IPS-18c (cell line): ENCODE results near the gene SYK.

Source experiments
- H3K4me3 ChIP-seq: 2 replicates; pipeline ENCODE4 v1.7.0; 2013; ENCODE audit warnings: low read depth, mild to moderate bottlenecking, low read length, moderate library complexity; ENCODE audit not compliant: insufficient read depth
- H3K9me3 ChIP-seq: one replicate; pipeline ENCODE4 v1.6.1; 2013; ENCODE audit warnings: mild to moderate bottlenecking, low read length, moderate library complexity; ENCODE audit not compliant: control insufficient read depth, insufficient read depth

The SYK gene

DNA sequence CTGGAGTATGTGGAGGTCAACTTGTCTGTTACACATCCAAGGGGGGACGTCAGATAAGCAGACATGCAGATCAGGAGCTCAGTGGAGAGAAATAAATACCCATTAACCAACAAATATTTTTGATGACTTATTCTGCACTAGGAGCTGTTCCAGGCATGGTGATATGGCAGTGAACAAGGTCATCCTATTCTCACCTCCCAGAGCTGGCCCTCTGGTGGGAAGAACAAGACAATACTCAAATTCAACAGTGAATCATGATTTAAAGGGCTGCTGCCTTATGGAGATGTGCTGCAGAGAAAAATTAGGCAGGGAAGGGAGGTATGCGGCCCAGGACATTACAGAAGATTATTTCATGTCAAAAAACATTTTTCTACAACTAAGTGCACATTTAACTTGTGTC is 36.5 kb downstream of the SYK start:
- H3K9me3 ChIP-seq = no peaks in the 10 kb centered on the region
- H3K4me3 ChIP-seq = no peak overlapping the region

DNA sequence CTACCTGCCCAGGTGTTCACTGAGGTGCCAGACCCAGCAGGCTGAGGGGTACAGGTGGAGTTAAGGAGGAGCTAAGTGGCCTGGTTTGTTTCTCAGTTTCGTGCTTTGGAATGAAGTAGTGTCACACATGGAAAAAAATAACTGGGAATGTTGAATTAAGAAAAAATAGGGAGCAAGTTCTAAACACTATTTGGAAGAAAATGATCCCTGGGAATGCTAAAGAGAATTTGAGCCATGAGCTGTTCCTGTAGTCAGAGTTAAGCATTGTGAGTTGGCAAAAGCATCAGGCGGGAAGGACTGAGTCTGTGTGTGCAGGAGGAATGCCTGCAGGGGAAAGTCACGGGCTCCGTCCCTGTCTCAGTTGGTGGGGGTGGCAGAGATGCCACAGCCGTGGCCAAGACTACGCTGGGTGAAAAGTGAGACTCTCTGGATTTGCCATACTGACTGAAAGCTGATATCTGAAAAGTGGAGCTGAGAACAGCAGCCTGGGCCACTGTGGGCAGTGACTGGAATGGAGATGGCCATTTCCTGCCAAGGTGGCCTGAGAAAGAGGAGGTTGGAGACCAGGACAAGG is 37.0 kb downstream of the SYK start:
- H3K4me3 ChIP-seq = no peak overlapping the region

DNA sequence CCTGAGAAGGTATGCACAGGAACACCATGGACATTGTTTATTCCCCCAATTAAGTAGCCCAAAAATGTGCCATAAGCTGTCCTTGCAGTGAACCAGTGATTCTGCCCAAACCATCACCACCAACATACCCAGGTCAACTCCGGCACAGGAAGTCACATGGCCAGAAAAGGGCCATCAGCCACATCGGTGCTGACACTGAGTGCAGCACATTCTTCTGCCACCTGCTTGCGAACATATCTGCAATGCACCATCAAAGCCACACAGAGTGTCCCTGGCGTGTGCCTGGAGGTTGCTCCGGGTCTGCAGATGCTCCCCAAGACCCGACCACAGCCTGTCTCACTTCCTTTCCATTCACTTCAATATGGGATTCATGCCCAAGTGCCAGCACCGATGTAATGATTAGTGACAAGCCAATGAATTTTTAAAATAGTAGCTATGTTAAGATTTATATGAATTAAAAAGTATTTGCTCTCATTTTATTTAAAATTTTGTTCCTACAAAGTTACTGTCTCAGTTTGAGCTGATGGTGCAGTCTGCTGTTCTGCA is 37.6 kb downstream of the SYK start:
- no peak overlapping the region for H3K4me3 ChIP-seq
- H3K9me3 ChIP-seq = no peaks in the 10 kb centered on the region

More for the DNA sequence above, 37.0 kb downstream of the SYK start:
- no peaks in the 10 kb centered on the region for H3K9me3 ChIP-seq

DNA sequence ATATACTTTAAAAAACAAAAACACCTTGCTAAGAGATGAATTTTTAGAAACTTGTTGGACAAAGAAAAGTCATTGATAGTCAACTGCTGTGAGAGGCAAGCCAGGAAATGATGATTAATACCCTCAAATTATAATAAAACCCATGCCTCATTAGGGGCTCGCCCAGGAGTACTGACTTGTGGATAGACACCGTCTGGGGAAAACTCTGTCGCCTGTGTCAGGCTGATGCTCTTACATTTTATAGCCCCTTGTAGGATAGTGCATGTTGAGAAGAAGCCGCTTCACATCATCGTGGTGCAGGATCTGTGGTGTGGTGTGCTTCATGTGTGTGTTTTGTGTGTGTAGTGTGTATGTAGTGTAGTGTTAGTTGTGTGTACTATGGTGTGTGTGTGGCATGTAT is 39.1 kb downstream of the SYK start:
- H3K4me3 ChIP-seq = no peak overlapping the region
- no peaks in the 10 kb centered on the region for H3K9me3 ChIP-seq

DNA sequence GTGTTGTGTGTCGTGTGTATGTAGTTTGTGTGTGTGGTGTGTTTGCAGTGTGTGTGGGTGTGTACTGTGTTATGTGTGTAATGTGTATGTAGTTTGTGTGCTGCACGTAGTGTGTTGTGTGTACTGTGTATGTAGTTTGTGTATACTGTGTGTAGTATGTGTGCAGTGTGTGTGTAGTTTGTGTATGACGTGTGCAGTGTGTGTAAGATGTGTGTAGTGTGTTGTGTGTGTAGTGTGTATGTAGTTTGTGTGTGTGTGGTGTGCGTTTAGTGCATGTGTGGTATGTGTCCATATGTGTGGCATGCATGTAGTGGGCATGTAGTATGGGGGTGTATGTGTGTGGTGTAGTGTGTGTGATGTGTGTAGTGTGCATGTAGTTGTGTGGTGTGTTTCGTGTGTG is 39.6 kb downstream of the SYK start:
- Histone ChIP-seq H3K4me3 (no peak overlapping the region), H3K9me3 (no peaks in the 10 kb centered on the region)

DNA sequence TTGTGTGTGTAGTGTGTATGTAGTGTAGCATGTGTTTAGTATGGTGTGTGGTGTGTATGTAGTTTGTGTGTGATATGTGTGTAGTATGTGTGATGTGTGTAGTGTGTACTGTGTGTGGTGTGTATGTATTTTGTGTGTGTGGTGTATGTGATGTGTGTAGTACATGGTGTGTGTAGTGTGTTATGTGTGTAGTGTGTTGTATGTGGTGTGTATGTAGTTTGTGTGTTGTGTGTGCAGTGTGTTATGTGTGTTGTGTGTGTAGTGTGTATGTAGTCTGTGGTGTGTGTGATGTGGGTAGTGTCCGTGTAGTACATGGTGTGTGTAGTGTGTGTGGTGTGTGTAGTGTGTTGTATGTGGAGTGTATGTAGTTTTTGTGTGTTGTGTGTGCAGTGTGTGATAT is 40.0 kb downstream of the SYK start:
- no peaks in the 10 kb centered on the region for H3K9me3 ChIP-seq
- H3K4me3 ChIP-seq = no peak overlapping the region

DNA sequence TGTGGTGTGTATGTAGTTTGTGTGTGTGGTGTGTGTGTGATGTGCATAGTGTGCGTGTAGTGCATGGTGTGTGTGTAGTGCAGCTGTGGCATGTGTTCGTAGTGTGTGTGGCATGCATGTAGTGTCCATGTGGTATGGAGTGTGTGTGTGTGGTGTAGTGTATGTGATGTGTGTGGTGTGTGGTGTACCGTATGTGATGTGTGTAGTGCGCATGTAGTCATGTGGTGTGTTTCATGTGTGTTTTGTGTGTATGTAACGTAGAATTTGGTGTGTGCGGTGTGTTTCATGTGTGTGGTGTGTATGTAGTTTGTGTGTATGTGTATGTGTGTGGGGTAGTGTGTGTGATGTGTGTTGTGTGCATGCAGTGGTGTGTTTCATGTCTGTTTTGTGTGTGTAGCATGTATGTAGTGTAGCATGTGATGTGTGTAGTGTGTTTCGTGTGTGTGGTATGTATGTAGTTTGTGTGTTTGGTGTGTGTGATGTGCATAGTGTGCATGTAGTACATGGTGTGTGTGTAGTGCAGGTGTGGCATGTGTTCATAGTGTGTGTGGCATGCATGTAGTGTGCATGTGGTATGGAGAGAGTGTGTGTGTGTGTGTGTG is 40.7 kb downstream of the SYK start:
- no peaks in the 10 kb centered on the region for H3K9me3 ChIP-seq
- no peak overlapping the region for H3K4me3 ChIP-seq

DNA sequence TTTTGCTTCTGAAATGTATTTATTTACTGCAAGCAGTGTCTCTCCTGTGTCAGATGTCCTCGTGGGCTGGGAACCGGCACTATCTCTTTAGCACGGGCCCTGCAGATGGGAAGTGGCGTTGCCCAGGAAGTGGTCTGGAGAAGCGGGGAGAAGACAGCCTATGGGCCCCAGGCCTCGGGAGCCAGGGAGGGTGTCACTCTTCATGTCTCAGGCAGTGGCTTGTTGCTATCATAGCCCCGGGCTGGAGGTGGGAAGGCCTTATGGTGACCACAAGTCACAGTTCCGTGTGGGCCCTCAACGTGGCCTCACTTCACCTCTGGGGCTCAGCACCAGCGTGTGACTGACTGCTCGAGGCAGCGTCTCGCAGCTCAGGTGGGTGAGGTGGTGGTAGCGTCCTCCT is 41.4 kb downstream of the SYK start:
- no peak overlapping the region for H3K4me3 ChIP-seq
- no peaks in the 10 kb centered on the region for H3K9me3 ChIP-seq

DNA sequence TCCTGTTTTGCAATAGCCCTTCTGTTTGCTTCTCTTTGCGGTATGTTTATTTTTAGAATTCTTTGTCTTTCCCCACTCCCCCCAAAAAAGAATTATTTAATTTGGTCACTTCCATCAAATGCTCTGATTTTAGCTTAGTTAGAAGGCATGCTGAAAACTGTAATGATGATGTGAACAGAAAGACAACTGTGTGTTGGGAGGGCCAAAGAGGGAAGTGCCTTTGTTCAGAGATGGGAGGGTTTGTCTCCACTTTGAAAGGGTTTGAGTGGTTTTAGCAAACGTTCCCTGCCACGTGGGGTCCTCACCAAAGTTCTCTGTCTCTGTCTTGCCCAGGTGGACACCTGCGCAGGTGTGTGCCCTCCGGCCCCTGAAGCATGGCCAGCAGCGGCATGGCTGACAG is 41.9 kb downstream of the SYK start:
- H3K9me3 ChIP-seq = no peaks in the 10 kb centered on the region

DNA sequence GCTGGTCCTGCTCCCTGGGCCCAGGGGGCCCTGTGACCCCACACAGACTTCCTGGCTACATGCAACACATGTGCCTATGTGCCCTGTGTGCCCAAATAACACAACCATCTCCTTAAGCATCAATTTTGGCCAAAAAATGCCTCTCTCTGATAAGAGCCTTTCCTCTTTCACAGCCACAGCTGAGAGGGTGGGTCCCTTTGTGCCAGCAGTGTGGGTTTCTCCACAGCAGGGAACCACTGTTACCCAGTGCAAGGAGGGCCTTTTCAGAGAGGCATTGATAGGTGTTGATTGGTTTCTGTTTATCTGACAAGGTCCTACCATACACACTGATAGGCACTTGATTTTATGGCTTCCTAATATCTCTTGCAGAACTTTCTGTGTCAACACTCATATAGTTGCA is 42.7 kb downstream of the SYK start:
- no peaks in the 10 kb centered on the region for H3K9me3 ChIP-seq
- H3K4me3 ChIP-seq = no peak overlapping the region

More for the DNA sequence above, 41.9 kb downstream of the SYK start:
- H3K4me3 ChIP-seq = no peak overlapping the region

DNA sequence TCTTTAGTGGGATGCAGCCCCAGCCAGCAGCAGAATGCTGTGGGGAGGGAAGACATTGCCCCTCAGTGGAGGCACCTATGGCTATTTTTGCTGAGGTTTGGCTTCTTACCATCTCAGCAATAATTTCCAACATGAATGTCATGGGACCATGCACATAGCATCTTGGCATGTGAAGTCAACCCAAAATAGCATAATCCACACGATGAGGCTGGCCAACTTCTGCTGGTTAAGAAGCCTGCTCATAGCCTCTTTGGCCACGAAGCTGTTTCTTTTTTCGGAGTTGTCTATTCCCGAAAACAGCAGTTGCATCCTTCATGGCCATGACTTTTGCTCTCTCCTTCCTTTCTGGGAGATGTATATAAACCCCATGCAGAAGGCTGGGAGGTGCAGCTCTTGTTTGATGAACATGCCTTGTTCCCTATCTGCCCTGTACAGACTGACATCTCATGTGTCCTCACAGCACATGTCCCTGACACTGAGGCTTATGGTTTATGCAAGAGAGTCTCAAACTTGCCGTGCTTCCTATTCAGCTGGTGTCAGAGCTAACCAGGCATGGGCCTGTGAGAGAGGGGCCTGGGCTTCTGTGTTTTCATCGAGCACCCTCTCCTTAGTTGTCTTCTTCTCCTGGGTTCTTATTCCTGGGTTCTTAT is 45.3 kb downstream of the SYK start:
- Histone ChIP-seq H3K4me3 (no peak overlapping the region), H3K9me3 (no peaks in the 10 kb centered on the region)

DNA sequence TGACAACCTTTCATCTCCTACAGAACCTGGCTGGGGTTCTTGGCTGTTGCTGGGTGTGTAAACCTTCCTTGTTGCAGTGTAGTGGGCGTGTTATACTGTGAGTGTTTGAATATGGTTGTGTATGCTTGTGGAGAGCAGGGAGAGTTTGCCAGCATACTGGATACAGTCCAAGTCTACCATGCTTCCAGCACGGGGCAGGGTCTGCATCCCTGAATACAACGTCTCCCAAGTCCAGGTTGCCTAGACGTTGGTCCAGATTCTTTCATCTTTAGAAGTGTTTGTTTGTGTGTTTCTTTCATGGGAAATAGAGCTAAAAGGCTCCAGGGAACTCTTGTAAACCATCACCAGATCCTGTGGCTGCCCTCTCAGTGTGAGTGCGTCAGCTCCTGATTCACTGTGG is 46.4 kb downstream of the SYK start:
- H3K4me3 ChIP-seq = no peak overlapping the region
- H3K9me3 ChIP-seq = no peaks in the 10 kb centered on the region

DNA sequence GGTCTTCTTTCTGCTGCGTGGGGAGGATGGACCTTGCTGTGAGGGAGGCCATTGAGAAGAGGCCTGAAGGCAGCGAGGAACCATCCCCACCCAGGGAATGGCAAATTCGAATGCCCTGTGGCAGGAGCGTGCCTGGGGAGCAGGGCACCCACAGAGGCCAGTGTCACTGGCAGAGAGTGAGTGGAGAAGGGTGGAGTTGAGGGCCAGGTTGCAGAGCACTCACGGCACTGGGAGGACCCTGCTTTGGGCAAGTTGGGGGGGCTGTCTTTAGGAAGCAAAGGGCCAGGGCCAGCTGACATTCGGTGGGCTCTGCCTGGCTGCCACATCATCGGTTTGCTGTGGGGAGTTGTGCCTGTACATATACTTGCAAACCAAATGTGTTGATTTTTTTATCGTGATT is 47.2 kb downstream of the SYK start:
- Histone ChIP-seq H3K9me3 (no peaks in the 10 kb centered on the region), H3K4me3 (no peak overlapping the region)

DNA sequence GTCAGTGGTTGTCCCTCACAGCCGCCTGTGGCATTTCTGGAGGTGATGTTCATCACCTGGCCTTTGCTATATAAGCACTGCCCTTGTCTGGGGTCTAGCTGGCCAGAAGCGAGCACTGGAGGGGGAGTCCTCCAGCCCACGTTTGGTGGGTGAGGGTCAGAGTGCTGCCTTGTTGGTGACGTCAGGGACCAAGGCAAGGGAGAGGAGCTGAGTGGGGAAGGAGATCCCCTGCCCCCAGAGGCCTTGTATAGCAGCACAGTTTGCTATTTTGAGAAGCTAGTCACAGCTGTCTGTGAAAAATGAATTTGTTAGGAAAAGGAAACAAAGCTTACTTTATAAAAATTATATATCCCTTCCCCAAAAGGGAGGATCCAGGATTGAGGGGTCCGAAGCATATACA is 49.8 kb downstream of the SYK start:
- H3K4me3 ChIP-seq = no peak overlapping the region
- H3K9me3 ChIP-seq = no peaks in the 10 kb centered on the region

DNA sequence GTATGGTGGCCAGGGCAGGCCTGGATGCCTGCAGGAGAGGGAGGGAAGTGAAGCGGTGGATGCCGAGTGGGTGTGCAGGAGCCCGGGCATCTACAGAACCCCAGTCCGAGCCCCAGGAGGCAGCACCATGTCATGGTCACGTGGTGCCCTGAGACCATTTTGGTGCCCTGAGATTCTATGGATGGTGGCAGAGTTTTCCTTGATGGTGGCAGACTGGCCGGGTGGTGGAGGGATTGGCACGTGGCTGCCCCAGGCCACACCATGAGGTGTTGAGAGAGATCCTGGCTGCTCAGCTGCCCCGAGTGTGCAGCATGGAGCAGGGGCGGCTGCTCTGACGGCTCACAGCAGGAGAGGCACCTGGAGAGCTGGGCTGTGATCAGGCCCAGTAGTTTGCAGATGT is 52.3 kb downstream of the SYK start:
- Histone ChIP-seq H3K9me3 (no peaks in the 10 kb centered on the region), H3K4me3 (no peak overlapping the region)

DNA sequence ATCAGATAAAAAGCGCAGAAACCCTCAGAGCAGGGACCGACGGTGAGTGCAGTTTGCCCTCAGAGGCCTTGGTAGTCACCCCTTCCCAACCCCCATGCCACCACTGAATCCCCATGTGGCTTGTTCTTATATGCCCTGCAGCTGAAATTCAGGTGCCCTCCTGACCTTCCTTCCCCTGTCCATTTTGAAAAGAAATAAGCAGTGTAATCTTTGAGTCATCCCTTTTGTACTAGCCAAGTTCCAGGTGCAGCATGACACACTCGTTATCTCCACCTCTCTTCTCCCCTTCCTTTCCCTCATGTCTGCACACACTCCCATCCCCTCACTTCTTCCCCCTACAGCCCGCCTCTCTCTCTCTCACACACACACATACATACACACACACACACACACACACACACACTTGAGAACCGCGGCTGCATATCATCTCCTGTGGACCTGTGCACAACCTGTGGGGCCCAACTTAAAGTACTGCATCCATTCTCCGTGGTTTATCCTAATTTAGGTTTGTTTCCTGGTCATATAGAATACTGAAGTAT is 53.1 kb downstream of the SYK start:
- no peak overlapping the region for H3K4me3 ChIP-seq
- H3K9me3 ChIP-seq = no peaks in the 10 kb centered on the region

DNA sequence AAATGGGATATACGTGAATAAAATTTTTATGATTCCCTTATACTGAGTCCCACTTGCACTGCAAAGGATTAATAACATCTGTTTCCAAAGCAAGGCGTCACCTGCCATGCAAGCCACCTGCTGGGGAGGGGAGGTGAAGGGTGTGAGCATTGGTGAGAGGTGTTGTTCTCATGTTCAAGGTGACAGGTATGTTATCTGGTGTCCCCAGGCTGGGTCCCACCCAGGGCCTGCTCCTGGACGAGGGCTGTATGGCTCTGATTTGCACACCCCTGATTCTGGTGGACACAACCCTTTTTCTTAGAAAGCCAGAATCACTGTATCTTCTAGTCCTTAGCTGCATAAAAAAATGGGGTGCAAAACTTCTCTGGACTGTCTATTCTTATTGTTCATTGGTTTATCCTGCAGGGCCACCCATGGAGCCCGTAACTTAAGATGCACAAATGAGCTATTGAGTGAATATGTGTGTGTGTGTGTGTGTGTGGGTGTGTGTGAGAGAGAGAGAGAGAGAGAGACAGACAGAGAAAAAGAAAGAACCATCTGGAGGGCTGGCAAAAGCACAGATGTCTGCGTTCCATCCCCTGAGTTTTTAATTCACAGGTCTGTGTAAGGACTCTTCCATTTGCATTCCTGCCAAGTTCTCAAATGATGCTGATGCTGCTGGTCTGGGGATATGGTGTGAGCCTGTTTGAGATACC is 53.7 kb downstream of the SYK start:
- Histone ChIP-seq H3K9me3 (no peaks in the 10 kb centered on the region), H3K4me3 (no peak overlapping the region)

DNA sequence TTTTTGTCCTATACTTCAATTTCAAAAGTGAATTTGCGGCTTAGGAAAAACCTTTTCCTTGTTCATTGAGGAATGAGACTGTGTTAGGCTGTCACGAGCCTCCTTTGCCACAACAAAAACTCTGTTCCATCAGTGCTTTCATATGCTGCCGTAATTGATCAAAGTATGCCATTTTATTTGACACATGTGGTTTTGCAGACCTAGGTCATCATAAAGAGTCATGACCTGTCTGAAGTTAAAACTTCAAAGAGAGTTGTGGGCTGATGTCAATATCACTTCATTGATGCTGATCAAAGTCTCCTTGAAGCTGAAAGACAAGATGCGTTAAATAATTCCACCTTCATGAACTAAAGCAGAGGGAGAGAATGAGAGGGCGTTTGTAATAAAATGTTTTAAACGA is 55.5 kb downstream of the SYK start:
- Histone ChIP-seq H3K9me3 (no peaks in the 10 kb centered on the region), H3K4me3 (no peak overlapping the region)
